Measurements from ENCODE around the gene PIK3R2.

GRCh38 chr19:18126097-18126496, 26.9 kb upstream of the PIK3R2 start:
- TF ChIP-seq FLYWCH1 (CRISPR knock-in tag; IDR thresholded peaks at IDR 0.05) = no peak
- TF ChIP-seq LCORL (IDR thresholded peaks at IDR 0.05) = no peak
- TF ChIP-seq LCORL (CRISPR knock-in tag; IDR thresholded peaks at IDR 0.05) = no peak
- TF ChIP-seq AFF4 (CRISPR knock-in tag; IDR thresholded peaks at IDR 0.05) = no peak
- TF ChIP-seq PRDM10 (CRISPR knock-in tag; IDR thresholded peaks at IDR 0.05; ENCODE audit: low read depth) = no peak
- TF ChIP-seq ZNF205 (CRISPR knock-in tag; IDR thresholded peaks at IDR 0.05) = no peak
- TF ChIP-seq EZH2 (conservative IDR thresholded peaks at IDR 0.05; ENCODE audit: low read depth, low read length) = no peak
- no peak for TF ChIP-seq SOX5 (CRISPR knock-in tag; IDR thresholded peaks at IDR 0.05; ENCODE audit: borderline replicate concordance)
- TF ChIP-seq NCOA5 (CRISPR knock-in tag; IDR thresholded peaks at IDR 0.05) = no peak
- no peak for TF ChIP-seq NONO (IDR thresholded peaks at IDR 0.05)
- TF ChIP-seq NONO (CRISPR knock-in tag; conservative IDR thresholded peaks at IDR 0.05) = no peak
